NCI-H1105 (cell line): Measurements from ENCODE around the gene STON1.
"Not testable (repeated sequence)": the region's sequence is repeated elsewhere in the genome, so short reads cannot be mapped to it uniquely, and the experiment has no call there.

ENCODE experiments used
- DNase-seq: peaks from one replicate; lab custom pipeline; 2025; lab: John Stamatoyannopoulos, UW

The STON1 gene

GRCh38 chr2:48574353-48575287, 44.7 kb downstream of the STON1 start:
- no peak for DNase-seq

DNA sequence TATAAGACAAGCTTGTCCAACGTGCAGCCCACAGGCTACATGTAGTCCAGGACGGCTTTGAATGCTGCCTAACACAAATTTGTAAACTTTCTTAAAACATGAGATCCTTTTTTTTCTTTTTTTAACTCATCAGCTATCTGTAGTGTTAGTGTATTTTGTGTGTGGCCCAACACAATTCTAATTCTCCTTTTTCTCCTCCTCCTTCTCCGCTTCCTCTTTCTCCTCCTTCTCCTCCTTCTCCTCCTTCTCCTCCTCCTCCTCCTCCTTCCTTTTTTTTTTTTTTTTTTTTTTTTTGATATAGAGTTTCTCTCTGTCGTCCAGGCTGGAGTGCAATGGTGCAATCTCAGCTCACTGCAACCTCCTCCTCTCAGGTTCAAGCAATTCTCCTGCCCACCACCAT, 48.4 kb downstream of the STON1 start:
- no peak for DNase-seq

- DNase-seq = no peak
These were observed 54.0 kb downstream of the STON1 start for GRCh38 chr2:48583961-48584360.

- no peak for DNase-seq
These were observed 54.6 kb downstream of the STON1 start for GRCh38 chr2:48584551-48584950.

GRCh38 chr2:48586433-48586832, 56.5 kb downstream of the STON1 start:
- DNase-seq = no peak

GRCh38 chr2:48587560-48587959, 57.6 kb downstream of the STON1 start:
- DNase-seq = no peak

GRCh38 chr2:48587961-48588360, 58.0 kb downstream of the STON1 start:
- no peak for DNase-seq

DNA sequence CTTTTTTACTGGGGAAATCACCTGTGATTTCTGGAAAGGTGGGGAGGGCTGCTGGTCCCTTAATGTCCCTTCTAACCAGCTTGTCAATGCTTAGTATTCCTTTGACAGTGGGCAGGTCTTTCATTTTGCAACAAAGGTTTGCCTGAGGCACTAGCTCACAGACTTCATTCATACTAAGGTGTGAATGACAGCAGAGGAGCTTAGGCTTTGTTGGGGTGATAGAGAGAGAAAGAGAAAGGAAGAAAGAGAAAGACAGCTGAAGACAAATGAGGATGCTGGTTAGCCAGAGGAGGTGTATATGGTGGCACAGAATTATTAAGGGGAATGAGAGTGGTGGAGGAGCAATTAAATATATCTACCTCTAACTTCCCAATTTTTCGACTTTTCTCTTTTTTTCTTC, 58.8 kb downstream of the STON1 start:
- no peak for DNase-seq

DNA sequence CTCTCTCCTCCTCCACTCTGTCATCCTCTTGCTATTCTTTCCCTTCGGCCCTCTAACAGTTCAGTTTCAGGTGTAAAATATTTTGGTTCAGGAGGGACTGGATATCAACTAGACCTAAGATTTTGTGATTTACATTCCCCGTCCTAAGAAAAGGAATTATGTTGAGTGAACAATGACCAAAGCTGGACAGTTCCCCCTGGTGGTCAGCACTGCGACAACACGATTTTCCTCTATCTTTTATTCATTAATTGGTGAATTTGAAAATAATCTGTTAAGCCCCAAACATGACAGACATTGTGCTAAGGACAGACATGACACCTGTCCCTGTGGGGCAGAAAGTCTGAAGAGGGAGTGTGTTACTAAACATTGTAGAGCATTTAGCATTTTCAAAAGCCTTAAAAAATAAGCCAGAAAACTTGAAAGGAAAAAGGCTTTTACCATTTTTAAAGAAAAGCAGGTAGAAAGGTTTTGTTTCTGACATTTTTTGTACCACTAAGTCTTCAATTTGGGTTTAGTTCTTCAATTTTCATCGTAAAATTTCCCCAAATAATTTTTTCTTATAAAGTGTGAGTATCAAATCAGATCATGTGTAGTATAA, 59.3 kb downstream of the STON1 start:
- peak; percentile 19 for DNase-seq

DNA sequence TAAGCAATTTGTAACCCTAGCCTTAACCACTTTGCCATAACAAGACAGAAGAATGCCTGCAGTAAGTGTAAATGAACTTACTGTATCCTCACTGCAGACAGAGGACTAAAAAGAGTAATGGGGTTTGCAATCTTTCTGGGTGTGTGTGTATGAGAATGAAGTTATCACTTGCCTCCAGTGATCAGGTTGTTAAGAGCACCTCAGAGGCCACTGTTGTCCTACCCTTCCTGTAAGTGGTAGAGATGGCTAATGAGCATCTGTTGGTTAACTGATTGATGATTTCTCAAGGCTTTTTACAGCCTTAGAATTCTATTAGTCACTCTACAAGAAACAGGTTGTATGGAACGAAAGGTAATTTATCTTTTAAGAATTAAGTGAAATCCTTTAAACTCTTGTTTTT, 60.1 kb downstream of the STON1 start:
- DNase-seq = no peak

DNA sequence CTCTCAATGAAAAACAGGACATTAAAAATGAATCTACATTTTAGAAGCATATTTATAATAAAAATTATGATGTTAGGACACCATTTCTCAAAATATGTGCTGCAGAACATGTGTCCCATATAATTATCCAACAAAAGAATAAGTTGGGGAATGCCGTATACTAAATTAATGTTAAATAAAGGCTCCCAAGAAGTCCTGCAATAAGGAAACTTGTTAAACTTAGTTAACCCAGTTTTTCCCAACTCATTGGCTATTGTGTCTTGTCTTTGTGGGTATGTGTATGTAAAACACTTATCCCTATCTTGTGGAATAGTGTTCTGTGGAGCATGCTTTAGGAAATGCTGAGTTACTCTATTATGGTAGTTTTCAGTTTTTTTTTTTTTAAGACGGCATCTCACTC, 62.1 kb downstream of the STON1 start:
- DNase-seq = no peak

DNA sequence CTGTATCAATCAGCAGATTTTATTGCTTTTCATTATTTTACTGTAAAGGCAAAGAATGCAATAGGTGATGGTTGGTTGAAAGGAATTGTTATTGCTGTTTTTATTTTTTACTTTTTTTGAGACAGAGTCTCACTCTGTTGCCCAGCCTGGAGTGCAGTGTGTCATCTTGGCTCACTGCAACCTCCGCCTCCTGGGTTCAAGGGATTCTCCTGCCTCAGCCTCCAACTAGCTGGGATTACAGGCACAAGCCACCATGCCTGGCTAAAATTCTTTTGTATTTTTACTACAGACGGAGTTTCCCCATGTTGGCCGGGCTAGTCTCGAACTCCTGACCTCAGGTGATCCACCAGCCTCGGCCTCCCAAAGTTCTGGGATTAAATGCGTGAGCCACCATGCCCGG, 66.8 kb downstream of the STON1 start:
- DNase-seq = not testable (repeated sequence)

DNA sequence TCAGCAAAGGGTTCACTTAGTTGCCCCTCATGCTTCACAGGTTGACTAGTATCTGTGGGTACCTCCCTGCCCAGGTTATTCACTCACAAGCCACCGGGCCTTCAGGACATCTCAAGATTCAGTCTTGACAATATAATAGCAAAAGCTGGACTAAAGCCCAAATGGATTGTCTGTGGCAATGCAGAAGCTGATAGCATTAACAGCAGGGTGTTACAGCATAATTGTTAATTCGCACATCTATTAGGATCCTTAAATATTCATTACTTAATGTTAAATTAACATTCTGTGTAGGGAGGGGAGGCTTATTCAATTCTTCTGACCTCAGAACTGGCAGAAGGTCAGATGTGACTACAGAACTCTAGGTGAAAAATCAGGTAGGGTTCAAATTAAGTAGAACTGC, 67.5 kb downstream of the STON1 start:
- no peak for DNase-seq

GRCh38 chr2:48600204-48600813, 70.4 kb downstream of the STON1 start:
- peak; percentile 40 for DNase-seq

- no peak for DNase-seq
These were observed 71.0 kb downstream of the STON1 start for GRCh38 chr2:48600917-48601316.

GRCh38 chr2:48601349-48601748, 71.4 kb downstream of the STON1 start:
- no peak for DNase-seq

DNA sequence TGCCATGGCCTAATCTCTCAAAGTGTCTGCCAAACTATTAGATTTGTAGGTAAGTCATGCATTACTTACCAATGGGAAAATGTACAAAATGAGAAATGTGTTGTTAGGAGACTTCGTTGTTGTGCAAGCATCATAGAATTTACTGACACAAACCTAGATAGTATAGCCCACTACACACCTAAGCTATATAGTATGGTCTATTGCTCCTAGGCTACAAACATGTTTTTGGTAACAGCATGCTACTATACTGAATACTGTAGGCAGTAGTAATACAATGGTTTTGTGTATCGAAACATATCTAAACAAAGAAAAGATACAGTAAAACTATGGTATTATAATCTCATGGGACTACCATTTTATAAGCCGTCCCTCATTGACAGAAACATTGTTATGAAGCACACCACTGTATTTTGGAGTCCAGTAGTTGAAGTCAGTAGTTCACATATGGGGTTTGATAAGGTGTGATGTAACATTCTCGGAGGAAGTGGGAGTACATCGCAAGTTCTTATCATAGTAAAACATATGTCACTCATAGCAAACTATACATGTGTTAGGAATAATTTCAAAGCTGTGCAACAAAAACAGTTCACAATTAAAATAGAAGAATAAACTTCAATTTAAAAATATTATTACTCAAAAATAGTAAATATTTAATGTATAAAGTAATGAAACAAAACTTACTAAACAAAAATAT, 75.7 kb downstream of the STON1 start:
- DNase-seq = no peak

- DNase-seq = no peak
These were observed 77.5 kb downstream of the STON1 start for GRCh38 chr2:48607307-48608014.

DNA sequence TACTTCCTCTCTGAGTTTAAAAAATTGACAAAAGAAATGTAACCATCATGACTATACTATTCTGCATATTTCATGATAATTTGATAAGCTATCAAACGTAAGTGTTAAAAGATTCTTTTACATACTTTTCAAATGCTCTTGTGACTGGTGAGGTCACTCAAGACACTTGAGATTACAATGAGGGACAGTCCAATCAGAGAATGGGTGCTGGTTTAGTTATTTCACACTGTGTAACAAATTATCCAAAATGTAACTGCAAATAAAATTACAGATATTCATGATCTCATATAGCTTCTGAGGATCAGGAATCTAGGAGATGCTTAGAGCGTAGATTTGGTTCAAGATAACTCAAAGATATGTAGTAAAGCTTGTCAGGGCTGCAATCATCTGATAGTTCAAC, 83.3 kb downstream of the STON1 start:
- no peak for DNase-seq

DNA sequence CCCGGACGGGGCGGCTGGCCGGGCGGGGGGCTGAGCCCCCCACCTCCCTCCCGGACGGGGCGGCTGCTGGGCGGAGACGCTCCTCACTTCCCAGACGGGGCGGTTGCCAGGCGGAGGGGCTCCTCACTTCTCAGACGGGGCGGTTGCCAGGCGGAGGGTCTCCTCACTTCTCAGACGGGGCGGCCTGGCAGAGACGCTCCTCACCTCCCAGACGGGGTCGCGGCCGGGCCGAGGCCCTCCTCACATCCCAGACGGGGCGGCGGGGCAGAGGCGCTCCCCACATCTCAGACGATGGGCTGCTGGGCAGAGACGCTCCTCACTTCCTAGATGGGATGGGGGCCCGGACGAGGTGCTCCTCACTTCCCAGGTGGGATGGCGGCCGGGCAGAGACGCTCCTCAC, 84.6 kb downstream of the STON1 start:
- DNase-seq = not testable (repeated sequence)

DNA sequence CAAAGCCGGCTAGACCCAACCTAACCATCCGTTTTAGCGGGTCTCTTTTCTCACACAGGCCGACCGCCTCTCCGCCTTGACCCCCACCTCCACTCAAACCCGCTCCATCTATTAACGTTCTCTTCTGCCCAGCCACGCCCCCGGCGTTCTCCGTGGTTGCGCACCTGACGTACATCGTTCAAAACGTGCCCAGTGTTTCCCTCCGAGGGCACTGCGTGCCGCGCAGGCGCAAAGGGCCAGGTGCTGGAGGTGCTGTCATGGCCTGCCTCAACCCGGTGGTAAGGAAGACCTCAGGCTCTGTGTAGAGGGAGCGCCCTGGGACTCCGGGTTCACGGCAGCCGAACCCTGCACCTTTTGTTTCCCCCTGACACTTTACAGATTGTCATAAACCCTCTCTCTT, 87.7 kb downstream of the STON1 start, which contains the start of gene GTF2A1L:
Gene GTF2A1L, plus strand, starts transcription at position 239 of the 400 bp plus-strand sequence. Its CDS starts 19 bp downstream, at position 258.
- no peak for DNase-seq

DNA sequence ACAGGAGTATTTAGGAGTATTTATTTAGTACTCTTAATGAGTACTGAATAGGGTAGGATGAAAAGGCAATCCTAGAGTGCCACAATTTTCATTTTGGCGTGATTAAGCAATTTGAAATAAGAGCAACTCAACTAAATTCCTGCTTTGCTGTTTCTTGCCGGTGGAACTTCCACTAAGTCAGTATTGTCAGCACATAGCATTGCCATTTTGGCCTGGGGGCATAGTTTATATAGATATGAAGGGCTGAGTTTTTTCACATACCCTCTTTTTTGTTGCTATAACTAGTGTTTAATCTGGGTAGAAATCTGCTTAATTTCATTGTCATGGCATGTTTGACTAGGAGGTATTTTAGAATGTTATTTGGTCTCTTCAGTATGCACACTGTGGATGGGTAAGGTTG, 89.6 kb downstream of the STON1 start:
- no peak for DNase-seq
